Esophagus squamous epithelium (tissue), 4 donors: ENCODE results near the gene FTSJ1.

Experiments
- CTCF ChIP-seq, 6 experiments: fragments of 450-650 bp in 4 of 6; fragments of 200-600 bp in 2 of 6; sonication (generic) in 2 of 6; IDR thresholded peaks; one replicate each; pipeline ENCODE4 v1.5.1; 2016 to 2019; ENCODE audit warnings: antibody characterized with exemption in 6 of 6, mild to moderate bottlenecking in 4 of 6, moderate library complexity in 4 of 6
- POLR2A ChIP-seq, 4 donors: fragments of 450-650 bp; IDR thresholded peaks; one replicate each; pipeline ENCODE4 v1.6.1; 2017; ENCODE audit warnings: antibody characterized with exemption in 4 of 4, mild to moderate bottlenecking in 4 of 4, moderate library complexity in 3 of 4

- no peak for TF ChIP-seq POLR2A (IDR thresholded peaks at IDR 0.05)
- no peak for TF ChIP-seq CTCF (IDR thresholded peaks at IDR 0.05)
These were observed 920 bp downstream of the FTSJ1 start for GRCh38 chrX:48476919-48477318.
